GM21526 (cell line): ENCODE data around the gene KANSL3.
"Not testable (repeated sequence)": the region's sequence is repeated elsewhere in the genome, so short reads cannot be mapped to it uniquely, and the experiment has no call there.

Experiments
- ATAC-seq: cut with Tn5 transposase; IDR thresholded peaks from one replicate; pipeline ENCODE4 v1.9.1; 2021; ENCODE audit warnings: moderate library complexity; ENCODE audit not compliant: unreplicated experiment, low FRiP score

The KANSL3 gene

DNA sequence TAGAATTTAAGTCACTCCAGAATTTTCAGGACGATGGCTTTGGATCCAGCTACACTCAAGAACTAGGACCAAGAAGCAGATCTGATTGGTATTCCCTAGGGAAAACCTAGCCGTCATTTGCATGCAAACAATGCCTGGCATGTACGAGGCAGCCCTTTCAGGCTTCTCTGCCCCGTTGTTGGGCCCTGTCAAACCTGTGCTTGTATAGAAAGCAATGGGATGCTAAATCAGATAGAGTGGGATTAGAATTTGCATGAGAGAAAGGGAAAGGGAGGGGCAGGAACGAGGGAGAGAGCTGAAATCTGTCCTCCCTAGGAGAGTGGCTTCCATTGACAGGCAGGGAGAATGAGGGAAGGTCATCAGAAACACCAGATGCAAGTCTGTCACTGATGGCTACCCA is 73.0 kb downstream of the KANSL3 start:
- no peak for ATAC-seq

DNA sequence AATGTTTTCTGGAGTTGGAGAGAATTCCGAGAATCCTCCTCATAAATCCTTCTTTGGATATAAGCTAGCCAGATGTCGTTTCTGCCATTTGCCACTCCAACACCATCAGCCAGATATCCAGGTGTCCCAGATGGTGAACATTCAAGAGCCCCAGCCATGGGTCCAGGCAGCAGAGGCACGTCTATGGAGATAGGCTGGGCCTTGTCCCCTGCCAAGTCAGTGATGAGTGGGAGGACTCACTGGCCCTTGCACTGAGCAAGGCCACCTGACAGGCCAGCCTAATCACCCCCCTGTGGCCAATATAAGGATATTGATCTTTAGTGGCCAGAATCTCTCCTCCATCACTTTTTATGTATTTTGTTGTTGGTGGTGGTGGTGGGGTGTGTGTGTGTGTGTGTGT is 73.5 kb downstream of the KANSL3 start:
- no peak for ATAC-seq

DNA sequence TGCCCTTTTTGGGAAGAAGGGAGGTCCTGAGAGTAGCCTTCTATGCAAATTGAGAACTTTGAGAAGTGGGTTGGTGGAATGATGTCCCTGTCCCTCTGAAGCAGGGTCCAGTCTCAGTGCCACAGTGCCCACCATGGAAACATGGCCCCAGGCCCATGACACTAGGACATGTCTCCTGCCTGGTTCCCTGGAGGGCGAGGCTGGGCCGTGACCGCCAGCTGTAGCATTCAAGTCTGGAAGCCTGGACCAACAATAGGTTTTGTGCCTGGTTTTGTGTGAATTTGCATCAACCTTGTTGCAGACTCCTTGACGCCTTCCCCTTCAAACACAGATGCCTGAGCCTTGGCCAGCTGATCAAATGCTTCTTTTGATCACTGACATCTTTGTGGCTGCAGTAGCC is 74.1 kb downstream of the KANSL3 start:
- no peak for ATAC-seq

DNA sequence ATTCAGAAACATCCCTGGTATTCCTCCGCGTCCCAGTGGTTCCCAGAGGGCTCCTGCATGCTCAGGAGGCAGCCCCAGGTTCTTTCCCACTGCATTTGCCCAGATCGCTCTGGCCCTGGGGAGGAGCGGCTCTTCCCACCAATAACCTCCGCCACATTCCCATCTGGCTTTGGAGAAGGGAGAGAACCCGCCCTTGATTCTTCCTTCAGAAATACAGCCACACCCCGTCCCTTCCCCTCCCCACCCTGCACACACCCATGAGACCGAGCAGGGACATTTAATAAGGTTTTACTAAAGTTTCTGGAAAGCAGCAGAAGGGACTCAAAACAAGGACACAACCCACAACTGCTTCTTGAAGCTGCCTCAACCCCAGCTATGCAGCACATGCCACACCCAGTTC is 79.6 kb downstream of the KANSL3 start:
- ATAC-seq: no peak

DNA sequence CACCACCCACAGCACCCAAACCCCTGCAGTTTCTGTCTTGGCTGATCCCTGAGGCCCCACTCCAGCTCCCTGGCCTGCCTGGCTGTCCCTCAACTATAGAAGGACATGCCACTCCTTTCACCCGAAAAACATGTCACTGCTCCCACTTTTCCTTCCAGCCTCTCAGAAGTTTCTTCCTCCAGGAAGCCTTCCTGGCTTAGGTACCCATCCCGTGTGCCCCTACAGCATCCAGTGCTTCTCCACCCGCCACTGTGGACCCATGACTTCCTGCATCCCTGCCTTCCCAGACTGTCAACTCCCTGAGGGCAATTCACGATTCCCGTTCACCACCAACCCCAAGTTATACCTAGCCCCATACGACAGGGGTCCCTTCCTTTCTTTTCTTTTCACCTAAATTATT is 80.1 kb downstream of the KANSL3 start:
- no peak for ATAC-seq

DNA sequence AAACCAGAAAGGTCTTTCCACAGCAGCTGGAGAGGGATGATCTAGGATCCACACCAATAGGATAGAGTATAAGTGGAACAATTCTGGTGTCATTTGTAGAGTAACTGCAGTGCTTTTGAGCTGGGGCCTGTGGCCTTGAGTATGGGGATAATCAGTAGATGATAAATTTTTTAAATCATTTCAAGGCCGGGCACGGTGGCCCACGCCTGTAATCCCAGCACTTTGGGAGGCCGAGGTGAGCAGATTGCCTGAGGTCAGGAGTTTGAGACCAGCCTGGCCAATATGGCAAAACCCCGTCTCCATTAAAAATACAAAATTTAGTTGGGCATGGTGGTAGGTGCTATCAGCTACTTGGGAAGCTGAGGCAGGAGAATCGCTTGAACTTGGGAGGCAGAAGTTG is 80.7 kb downstream of the KANSL3 start:
- not testable (repeated sequence) for ATAC-seq

DNA sequence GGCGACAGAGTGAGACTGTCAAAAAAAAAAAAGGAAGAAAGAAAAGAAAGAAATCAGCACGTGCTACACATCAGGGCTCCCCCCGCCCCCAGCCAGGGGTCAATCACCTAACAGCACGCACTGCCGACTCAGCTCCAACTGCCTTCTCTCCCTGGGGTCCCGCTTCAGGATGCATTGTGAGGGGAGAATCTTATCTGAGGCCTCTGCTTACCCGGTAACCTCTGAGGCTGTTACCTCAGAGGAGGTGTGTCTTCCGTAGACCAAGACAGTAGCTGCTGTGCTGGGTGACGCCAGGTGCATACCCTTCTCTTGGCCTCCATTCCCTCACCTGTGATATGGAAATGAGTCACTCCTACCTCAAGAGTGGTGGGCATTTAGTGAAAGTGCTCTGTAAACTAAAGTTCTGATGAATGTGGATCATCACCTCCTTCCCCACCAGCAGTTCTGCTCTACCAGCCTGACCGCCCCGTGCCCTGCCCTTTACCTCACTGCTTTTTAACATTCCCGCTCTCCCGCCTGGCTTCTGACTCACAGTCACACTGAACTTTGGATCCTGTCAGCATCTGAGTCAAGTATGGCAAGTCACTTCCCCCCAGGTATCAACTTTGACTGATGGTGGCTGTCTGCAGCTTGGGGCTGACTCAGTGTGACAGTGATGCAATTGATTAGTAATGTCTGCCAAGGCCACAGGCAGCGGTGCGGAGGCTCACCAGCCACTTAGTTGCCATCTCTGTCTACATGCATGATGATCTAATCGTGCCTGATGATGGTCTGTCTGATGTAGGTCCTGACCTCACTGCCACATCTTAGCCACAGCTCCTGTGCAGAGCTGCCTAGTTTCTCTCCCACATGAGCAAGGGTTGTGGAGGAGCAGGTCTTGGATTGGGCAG is 81.4 kb downstream of the KANSL3 start:
- no peak for ATAC-seq

DNA sequence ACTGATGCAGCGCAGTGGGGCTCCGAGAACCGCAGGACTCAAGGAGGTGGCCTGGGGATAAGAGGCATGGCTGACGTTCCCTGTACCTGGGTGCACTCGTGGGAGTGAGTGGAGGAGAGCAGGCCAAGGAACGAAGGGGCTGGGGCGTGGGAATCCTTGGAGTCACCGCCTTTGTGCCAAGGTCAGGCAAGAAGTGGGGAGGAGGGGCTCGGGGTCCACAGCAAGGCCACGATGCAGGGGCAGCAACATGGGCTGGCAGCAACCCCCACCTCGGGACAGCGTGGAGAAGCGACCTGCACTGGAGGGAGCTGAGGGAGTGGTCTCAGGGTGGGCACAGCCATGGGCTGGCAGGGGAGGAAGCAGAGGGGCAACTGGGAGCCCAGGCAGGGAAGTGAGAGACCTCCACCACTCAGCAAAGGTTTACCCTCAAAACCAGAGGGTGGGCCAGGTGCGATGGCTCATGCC is 82.9 kb downstream of the KANSL3 start:
- ATAC-seq: no peak

DNA sequence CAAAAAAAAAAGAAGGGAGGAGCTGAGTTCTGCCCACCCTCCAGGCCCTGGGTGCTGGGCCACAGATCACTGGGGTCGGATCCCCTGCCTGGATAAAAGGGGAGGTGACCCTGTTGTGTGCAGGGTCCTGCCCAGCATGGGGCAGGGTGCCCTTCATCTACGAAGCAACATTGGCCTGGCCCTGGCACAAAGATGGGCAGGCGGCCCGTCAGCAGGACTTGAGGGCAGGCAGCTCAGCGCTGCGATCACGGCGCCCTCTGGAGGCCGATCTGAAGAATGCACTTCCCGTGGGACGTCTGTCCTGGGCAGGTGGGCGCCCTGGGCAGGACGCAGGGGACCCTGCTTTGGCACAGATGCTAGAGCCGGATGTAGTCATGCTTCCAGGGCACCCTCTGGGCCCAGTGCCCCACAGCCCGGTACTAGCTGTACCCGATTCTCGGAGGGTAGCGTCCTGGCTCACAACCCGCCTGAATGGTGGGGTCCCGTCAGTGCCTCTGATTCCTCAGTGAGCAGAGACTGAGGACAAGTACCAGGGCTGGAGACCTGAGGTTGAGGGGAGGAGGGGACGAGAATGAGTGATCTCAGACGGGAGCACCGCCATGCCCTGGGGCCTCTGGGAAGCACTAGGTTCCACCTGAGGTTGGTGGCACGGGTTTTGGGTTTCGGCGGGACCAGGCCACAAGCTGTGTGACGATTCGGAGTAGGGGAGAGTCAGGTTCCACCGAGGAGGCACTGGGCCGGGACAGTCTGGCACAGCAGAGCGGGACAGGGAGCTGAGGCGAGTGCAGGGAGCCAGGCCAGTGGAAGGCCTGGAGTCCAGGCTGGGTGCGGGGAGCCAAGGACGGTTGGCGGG is 83.6 kb downstream of the KANSL3 start:
- no peak for ATAC-seq

DNA sequence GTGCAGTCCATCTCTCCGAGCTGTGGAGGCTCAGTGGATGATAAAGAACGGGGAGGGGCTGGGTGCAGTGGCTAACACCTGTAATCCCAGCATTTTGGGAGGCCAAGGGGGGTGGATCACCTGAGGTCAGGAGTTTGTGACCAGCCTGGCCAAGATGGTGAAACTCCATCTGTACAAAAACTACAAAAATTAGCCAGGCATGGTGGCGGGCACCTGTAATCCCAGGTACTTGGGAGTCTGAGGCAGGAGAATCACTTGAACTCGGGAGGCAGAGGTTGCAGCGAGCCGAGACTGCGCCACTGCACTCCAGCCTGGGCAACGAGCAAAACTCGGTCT is 84.2 kb downstream of the KANSL3 start:
- ATAC-seq: not testable (repeated sequence)

DNA sequence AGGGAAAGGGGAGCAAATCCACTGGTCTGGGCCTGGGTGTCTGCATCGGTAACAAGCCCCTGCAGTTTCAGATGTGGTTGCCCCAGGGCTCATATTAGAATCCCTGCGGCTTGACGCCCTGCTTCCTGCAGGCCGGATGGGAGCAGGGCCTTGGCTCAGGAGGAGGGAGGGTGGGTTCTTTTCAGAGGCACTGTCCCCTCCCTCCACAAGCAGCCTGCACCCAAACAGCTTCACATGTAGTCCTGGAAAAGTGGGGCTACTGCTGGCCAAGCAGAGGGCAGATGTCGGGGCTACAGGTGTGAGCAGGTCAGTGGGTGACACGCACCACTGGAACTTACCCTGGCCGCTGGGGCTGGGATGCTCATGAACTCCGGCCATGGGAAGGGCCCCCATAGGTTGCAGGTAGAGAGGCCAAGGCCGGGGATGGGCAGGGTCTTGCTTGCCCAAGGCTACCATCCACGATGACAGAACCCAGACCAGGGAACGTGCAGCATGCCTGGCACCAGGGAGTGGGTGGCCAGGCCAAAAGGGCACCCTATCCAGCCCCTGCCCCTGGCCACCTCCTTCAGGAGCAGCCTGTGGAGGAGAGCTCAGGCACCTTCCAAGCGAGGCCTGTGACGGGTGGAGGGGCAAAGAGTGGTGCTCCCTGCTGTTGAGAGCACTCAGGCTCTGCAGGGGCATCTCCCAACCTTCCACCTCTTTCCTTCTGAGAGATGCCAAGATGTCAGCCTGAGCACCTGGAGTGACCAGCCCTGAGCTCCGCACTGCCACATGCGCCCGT is 84.7 kb downstream of the KANSL3 start:
- no peak for ATAC-seq

DNA sequence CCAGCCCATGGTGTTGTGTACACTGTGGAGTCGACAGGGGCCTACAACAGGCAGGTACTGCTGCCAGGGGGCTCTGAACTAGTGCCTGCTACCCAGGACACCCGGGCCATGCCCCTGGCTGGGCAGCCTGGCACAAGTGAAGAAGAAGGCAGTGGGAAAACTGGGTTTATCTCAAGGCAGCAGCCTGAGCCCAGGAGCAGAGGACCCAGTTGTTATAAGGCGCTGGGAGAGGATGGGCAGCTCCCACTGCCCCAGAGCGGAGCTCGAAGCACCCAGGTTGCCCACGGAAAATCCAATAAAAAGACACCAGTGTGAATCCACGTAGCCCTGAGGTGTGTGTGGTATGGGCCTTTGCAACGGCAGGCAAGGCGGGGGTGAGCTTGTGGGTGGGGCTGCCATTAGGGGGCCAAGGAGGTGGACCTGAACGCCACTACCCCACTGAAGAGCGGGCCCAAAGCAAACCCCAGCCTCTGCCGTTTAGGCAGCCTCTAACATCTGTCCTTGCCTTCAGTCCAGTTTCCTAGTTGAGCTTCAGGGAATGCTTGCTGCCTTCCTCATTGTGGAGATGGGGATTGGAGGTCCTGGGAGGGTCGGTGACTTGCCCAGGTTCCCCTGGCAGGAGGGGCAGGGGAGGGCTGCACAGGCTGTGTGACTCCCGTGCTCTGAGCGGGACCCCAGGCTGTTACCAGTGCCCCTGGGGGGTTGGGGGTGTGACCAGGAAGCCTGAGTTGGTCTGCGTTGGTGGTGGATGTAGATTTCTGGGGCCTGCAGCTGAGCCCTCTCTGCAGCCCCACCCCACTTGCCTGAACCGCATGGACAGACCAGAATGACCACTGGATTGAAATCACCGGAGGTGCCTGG is 85.6 kb downstream of the KANSL3 start:
- ATAC-seq: no peak

DNA sequence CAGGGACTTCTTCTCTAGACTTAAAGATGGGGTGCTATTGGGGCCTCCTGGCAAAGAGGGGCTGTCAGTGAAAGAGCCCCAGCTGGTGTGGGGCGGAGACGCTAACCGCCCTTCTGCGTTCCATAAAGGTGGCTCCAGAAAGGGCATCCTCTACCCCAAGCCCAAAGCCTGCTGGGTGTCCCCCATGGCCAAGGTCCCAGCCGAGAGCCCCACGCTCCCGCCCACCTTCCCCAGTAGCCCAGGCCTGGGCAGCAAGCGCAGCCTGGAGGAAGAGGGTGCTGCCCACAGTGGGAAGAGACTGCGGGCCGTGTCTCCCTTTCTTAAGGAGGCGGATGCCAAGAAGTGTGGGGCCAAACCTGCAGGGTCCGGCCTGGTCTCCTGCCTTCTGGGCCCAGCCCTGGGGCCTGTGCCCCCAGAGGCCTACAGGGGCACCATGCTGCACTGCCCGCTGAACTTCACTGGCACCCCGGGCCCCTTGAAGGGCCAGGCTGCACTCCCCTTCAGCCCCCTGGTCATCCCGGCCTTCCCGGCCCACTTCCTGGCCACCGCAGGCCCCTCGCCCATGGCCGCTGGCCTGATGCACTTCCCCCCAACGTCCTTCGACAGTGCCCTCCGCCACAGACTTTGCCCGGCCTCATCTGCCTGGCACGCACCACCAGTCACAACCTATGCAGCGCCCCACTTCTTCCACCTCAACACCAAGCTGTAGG is 86.4 kb downstream of the KANSL3 start:
- no peak for ATAC-seq

DNA sequence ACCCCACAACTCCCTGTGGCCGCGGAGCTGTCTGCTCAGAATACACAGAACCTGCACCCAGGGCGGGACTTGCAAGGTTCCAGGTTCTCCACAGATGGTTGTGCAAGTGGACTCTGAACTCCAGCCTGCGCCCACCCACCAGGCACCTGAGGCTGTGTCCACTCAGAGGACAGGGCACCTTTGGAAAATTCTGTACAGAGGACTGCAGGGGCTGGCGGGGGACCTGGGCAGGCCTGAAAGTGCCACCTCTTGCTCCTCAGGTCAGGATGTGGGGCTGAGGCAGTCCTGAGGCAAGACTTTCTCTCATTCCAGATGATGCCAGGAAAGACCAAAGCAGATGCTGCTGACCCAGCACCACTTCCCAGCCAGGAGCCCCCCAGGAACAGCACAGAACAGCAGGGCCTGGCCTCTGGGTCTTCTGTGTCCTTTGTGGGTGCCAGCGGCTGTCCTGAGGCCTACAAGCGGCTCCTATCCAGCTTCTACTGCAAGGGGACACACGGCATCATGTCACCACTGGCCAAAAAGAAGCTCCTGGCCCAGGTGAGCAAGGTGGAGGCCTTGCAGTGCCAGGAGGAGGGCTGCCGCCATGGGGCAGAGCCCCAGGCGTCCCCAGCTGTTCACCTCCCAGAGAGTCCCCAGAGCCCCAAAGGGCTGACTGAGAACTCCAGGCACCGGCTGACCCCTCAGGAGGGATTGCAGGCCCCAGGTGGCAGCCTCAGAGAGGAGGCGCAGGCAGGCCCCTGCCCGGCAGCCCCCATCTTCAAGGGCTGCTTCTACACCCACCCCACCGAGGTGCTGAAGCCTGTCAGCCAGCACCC is 87.1 kb downstream of the KANSL3 start:
- ATAC-seq: no peak

DNA sequence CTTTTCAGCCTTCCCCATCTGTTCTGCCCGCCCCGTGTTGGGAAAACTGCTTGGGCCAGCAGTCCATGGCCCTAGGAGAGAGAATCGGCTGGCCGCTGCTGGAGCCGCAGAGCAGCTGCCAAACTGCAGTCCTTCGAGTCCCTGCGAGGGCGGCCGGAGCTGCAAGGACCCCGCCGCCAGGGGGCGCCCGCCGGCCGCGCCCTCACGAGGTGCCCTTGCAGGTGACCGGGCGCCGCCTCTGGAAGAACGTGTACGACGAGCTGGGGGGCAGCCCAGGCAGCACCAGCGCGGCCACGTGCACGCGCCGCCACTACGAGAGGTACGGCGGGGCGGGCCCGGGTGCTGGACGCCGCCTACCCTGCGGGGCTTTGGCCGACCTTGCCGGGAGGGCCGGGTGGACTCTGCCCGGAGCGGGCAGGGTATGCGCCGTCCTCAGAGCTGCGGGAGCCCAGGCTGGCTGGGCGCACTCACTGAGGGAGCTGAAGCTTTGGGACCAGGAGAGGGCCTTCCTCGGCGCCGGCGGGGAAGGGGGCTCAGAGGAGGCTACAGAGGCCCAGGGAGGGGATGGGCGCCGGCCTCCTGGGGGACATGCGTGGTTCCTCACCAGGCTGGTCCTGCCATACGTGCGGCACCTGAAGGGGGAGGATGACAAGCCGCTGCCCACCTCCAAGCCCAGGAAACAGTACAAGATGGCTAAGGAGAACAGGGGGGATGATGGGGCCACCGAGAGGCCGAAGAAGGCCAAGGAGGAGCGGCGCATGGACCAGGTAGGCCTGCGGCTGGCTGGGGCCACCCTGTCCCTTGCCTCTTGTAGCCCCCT is 87.9 kb downstream of the KANSL3 start:
- ATAC-seq: no peak

DNA sequence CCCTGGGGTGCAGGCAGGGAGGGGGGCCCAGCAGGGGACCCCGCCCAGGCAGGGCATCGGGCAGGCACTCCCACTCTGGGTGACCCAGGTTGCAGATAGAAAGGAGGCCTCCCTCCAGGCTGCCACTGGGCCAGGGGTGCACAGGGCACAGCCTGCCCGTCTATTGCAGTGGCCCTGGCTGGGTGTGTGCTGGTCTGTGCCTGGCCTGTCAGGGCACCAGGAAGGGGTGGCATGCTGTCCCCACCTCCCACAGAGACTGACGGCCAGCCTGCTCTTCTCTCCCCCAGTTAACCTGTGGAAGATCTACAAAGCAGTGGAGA is 88.7 kb downstream of the KANSL3 start:
- no peak for ATAC-seq

DNA sequence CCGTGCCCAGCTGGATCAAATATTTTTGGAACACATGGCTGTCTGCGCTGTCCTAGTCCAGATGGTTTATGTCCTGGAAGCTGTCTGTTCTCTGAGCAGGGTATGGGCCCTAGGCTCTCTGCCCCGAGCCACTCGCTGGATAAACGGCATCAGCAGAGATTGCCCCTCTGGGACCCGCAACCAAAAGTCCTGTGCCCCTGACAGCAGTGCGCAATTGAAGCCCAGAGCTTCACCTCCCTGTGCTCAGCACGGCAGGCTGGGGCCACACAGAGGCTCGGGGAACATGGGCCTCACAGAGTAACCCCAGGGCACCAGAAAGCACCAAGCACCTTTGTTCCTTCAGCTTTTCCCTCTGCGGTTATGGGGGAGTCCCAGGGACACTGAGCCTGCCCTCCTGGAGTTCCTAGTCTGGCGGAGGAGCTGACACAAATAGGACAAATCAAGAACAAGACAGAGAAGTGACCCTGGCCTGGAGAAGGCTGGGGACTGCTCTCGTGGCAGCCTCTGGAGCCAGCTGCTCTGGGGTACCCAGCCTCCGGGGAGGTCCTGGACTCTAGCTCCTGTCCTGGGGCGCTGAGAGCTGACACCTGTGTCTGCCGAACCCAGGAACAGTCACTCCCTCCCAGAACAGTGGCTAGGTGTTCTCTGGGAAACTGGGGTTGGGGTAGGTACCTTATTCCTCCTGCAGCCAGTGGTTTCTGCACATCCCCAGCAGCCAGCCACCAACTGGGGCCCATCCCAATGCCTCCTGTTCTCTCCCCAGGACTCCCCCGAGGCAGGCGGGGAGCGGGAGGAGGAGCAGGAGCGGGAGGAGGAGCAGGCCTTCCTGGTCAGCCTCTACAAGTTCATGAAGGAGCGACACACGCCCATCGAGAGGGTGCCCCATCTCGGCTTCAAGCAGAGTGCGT is 89.3 kb downstream of the KANSL3 start:
- ATAC-seq: no peak
